GM19351 (cell line): ENCODE data around the gene MAPK8.
A peak's percentile ranks its signal among the peaks of the same experiment; 100 is the strongest.

Experiments
- ATAC-seq: cut with Tn5 transposase; IDR thresholded peaks from one replicate; pipeline ENCODE4 v1.9.1; 2021; ENCODE audit warnings: mild to moderate bottlenecking, moderate library complexity; ENCODE audit not compliant: unreplicated experiment

Gene MAPK8

DNA sequence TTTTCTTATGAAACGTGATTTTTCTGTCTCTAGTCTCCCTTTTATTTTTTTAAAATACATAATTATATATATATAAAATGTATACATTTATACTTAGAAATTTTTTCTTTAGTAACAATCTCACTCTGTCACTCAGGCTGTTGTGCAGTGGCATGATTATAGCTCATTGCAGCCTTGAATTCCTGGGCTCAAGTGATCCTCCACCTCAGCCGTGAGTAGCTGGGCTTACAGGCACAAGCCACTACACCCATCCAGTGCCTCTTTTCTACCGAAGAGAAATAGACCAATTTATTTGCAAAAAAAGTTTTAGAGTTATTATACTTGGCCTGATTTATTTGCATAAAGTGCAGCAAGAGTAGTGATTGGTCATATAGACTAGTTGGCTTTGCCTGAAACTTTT is 72.2 kb downstream of the MAPK8 start:
- ATAC-seq: no peak

- no peak for ATAC-seq
These were observed 75.5 kb downstream of the MAPK8 start for GRCh38 chr10:48381971-48382370.

DNA sequence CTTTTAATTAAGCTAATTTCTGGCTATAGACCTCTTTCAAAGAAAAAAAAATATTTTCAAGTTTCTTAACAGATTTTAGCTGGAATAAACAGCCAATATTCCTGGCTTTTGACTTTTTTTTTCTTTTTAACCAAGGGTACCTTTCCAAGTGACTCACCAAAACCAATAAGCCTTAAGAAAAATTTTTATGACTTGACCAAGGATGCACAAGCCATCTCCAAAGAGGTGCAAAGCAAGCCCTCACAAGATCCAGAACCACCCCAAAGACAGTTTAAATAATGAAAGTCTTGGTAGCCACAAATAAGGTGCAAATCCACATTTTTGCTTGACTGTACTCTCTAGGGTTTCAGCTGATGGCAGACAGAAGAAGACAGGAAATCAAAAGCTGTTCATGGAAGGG is 76.5 kb downstream of the MAPK8 start:
- no peak for ATAC-seq

- ATAC-seq: no peak
These were observed 76.9 kb downstream of the MAPK8 start for GRCh38 chr10:48383393-48383792.

- ATAC-seq: no peak
These were observed 78.2 kb downstream of the MAPK8 start for GRCh38 chr10:48384699-48384982.

GRCh38 chr10:48389272-48389671 is 82.8 kb downstream of the MAPK8 start:
- ATAC-seq: no peak

DNA sequence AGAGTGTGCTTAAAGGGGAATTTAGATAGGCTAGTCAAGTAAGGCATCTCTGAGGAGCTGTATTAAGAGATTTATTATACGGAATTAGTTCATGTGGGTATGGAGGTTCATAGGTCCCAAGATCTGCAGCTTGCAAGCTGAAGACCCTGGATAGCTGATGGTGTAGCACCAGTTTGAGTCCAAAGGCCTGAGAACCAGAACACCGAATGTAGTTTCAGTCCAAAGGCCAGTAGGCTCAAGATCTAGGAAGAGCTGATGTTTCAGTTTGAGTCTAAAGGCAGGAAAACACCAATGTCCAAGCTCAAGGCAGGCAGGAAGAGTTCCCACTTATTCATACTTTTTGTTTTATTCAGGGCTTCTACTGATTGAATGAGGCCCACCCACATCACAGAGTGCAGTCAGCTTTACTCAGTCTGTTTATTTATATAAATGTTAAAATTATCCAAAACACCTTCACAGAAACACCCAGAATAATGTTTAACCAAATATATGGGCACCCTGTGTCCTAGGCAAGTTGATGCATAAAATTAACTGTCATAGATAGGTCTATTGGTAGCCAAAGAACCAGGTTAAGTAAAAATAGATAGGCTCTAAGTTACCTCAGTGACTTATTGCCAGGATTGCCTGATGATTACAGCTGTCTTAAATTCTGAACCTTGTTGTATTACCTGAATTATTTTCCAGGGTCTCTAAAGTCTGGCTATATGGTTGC is 83.5 kb downstream of the MAPK8 start:
- ATAC-seq: no peak

DNA sequence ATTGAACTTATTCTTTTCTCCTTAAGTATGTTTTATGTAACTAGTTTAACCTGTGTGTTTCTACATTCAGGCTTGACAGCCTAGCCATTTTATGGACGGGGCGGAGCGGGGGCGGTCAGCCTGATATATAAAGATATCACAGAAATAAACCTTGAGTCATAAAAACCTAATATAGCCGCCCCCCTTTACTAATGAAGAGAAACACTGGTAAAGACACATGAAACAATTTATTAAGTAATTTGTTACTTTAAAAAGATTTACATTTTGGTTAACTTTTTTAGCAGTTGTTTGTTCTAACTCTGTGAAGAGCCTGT is 84.0 kb downstream of the MAPK8 start:
- no peak for ATAC-seq

GRCh38 chr10:48390933-48391845 is 84.7 kb downstream of the MAPK8 start:
- ATAC-seq: peak; percentile 83

- no peak for ATAC-seq
These were observed 85.5 kb downstream of the MAPK8 start for GRCh38 chr10:48391994-48392393.

DNA sequence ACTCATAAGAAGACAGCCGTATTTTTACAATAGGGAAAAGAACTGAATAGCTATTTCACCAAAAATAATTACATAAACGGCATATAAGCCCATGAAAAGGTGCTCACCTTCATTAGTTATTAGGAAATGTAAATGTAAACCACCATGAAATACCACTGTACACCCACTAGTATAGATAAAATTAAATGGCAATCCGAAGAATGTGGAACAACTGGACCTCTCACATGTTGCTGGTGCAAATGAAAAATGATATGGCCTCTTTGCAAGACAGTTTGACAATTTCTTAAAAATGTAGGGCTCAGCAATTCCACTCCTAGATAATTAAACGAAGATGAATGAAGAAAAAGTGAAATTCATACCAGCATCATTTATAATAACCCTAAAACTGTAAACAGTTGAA is 91.8 kb downstream of the MAPK8 start:
- ATAC-seq: no peak

DNA sequence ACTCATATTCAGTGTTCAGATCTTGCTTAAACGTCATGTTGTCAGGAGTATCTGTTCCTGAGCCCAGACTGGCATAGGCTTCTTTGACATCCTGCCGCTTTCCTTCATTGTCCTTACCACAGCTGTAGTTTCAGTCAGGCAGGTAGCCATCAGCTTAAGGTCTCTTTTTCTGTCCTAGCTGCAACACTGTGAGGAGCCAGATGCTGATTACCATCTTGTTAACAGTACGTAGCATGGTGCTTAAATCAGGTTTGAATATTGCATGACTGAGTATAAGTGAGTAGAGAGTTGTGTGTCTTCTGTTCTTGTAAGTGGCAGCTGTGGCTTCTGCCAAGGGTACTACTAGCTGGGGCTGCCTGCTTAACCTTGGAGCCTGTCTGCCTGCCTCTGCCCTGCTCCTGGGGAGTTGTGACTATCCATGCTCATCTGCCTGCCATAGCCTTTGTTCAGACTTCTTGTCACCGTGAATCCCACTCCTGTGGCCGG is 92.6 kb downstream of the MAPK8 start:
- ATAC-seq: no peak

GRCh38 chr10:48399551-48399950 is 93.1 kb downstream of the MAPK8 start:
- ATAC-seq: no peak

- ATAC-seq: no peak
These were observed 93.8 kb downstream of the MAPK8 start for GRCh38 chr10:48400129-48400849.

DNA sequence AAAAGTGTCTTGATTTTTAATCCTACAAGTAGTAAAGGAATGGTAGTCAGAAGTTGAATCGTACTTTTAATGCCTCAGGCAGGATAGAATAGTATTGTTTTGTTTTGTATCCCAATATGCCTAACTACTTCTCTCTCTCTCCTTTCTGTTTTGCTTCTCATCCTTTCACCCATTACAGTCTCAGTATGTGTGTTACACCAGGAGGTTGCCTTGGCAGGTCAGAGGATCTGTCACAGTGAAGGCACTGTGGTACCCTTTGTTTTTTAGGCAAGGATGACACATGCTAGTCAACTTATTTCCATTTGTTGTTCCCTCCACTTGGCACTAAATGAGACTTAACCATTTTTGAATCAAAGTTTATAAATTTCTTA is 94.4 kb downstream of the MAPK8 start:
- ATAC-seq: no peak

GRCh38 chr10:48404646-48405045 is 98.2 kb downstream of the MAPK8 start:
- ATAC-seq: no peak

- no peak for ATAC-seq
These were observed 99.7 kb downstream of the MAPK8 start for GRCh38 chr10:48406204-48406603.

- ATAC-seq: no peak
These were observed 100.2 kb downstream of the MAPK8 start for GRCh38 chr10:48406658-48407057.

DNA sequence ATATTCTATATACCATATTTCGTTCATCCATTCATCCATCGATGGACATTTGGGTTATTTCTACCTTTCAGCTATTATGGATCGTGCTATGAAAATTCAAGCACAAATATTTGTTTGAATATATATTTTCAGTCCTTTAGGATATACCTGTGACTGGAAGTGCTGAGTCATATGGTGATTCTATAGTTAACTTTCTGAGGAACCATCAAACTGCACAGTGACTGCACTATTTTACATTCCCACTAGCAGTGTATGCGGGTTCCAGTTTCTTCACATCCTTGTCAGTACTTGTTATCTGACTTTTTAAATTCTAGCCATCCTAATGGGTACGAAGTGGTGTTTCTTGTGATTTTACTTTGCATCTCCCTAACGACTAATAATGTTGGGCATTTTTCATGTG is 104.0 kb downstream of the MAPK8 start:
- ATAC-seq: no peak

GRCh38 chr10:48411510-48411909 is 105.0 kb downstream of the MAPK8 start:
- no peak for ATAC-seq

DNA sequence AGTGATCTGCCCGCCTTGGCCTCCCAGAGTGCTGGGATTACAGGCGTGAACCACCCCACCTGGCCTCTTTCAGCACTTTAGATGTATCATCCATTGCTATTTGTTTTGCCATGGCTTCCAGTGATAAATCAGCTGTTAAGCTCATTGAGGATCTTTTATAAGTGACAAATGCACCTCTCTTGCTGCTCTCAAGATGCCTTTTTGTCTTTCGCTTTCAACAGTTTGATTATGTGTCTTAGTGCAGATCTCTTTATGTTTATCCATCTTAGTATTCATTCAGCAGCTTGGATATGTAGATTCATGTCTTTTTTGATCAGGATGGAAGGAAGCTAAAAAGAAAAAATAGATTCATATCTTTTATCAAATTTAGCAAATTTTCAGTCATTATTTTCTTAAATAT is 105.6 kb downstream of the MAPK8 start:
- ATAC-seq: no peak

DNA sequence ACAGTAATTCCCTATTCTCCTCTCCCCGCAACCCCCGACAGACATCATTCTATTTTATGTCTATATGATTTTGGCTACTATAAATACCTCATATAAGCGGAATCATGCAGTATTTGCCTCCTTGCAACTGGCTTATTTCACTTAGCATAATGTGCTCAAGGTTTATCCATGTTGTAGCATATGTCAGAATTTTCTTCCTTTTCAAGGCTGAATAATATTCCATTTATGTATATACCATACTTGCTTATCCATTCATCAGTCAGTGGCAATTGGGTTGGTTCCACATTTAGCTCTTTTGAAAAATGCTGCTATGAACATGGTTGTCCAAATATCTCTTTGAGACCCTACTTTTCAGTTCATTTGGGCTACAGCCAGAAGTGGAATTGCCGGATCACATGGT is 106.5 kb downstream of the MAPK8 start:
- ATAC-seq: no peak
